GM12878 (cell line): ENCODE data around the gene BARHL1.

ENCODE experiments used
- CHD1 ChIP-seq: IDR thresholded peaks from 2 replicates; pipeline ENCODE4 v1.6.1; 2012; ENCODE audit warnings: low read depth, low read length, improper control_type of control experiment
- CTCF ChIP-seq, 3 experiments: IDR thresholded peaks in 2 of 3; conservative IDR thresholded peaks in 1 of 3; 2 replicates each; pipeline ENCODE4 v1.5.1; 2011; ENCODE audit warnings: low read depth in 3 of 3, low read length in 3 of 3, mild to moderate bottlenecking in 3 of 3, control low read depth in 2 of 3, moderate library complexity in 2 of 3, inconsistent platforms in 1 of 3, mixed read lengths in 1 of 3; ENCODE audit not compliant: control insufficient read depth in 2 of 3, insufficient read depth in 1 of 3; ENCODE audit errors: extremely low read depth in 1 of 3
- EP300 ChIP-seq, 2 experiments: fragments of 150-350 bp in 1 of 2; IDR thresholded peaks; 2 replicates each; pipeline ENCODE4 v1.6.1; 2011 to 2012; ENCODE audit warnings: low read depth in 2 of 2, low read length in 2 of 2, borderline replicate concordance in 1 of 2, improper control_type of control experiment in 1 of 2, inconsistent platforms in 1 of 2; ENCODE audit not compliant: control insufficient read depth in 1 of 2
- MXI1 ChIP-seq: fragments of 150-350 bp; IDR thresholded peaks from 2 replicates; pipeline ENCODE4 v1.6.1; 2011; ENCODE audit warnings: low read depth, mild to moderate bottlenecking, inconsistent platforms, low read length, improper control_type of control experiment
- MYC ChIP-seq: IDR thresholded peaks from 2 replicates; pipeline ENCODE4 v1.6.1; 2011; ENCODE audit warnings: mild to moderate bottlenecking, low read length, moderate library complexity, inconsistent platforms; ENCODE audit not compliant: insufficient read depth, insufficient replicate concordance, insufficient read length, severe bottlenecking
- RUNX3 ChIP-seq: IDR thresholded peaks from 2 replicates; pipeline ENCODE4 v1.6.1; 2012; ENCODE audit warnings: low read length, inconsistent platforms
- TF ChIP-seq, protein P1 (sequence below): IDR thresholded peaks from 2 replicates; pipeline ENCODE4 v1.6.1; 2012; ENCODE audit warnings: low read depth, low read length, improper control_type of control experiment

GRCh38 chr9:132596200-132596599 is 13.8 kb downstream of the BARHL1 start:
- TF ChIP-seq RUNX3 (no peak), CHD1 (no peak), MYC (no peak), CTCF (IDR thresholded peaks at IDR 0.05 in 2 of 3, conservative IDR thresholded peaks at IDR 0.05 in 1 of 3; ENCODE audit: control insufficient read depth in 2 of 3, extremely low read depth in 1 of 3, insufficient read depth in 1 of 3, low read depth in 3 of 3, low read length in 3 of 3) (no peak), MXI1 (no peak), EP300 (IDR thresholded peaks at IDR 0.05; ENCODE audit: borderline replicate concordance in 1 of 2, control insufficient read depth in 1 of 2, low read depth in 2 of 2, low read length in 2 of 2) (no peak)
- TF ChIP-seq, protein P1, sequence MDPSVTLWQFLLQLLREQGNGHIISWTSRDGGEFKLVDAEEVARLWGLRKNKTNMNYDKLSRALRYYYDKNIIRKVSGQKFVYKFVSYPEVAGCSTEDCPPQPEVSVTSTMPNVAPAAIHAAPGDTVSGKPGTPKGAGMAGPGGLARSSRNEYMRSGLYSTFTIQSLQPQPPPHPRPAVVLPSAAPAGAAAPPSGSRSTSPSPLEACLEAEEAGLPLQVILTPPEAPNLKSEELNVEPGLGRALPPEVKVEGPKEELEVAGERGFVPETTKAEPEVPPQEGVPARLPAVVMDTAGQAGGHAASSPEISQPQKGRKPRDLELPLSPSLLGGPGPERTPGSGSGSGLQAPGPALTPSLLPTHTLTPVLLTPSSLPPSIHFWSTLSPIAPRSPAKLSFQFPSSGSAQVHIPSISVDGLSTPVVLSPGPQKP, result no peak
